GM18508 (cell line): ENCODE data around the gene CDHR4.
"Not testable (repeated sequence)": the region's sequence is repeated elsewhere in the genome, so short reads cannot be mapped to it uniquely, and the experiment has no call there.

Experiments
- ATAC-seq: cut with Tn5 transposase; IDR thresholded peaks from one replicate; pipeline ENCODE4 v1.9.1; 2021; ENCODE audit warnings: moderate number of reproducible peaks; ENCODE audit not compliant: insufficient read depth, unreplicated experiment

CDHR4 gene, protein sequence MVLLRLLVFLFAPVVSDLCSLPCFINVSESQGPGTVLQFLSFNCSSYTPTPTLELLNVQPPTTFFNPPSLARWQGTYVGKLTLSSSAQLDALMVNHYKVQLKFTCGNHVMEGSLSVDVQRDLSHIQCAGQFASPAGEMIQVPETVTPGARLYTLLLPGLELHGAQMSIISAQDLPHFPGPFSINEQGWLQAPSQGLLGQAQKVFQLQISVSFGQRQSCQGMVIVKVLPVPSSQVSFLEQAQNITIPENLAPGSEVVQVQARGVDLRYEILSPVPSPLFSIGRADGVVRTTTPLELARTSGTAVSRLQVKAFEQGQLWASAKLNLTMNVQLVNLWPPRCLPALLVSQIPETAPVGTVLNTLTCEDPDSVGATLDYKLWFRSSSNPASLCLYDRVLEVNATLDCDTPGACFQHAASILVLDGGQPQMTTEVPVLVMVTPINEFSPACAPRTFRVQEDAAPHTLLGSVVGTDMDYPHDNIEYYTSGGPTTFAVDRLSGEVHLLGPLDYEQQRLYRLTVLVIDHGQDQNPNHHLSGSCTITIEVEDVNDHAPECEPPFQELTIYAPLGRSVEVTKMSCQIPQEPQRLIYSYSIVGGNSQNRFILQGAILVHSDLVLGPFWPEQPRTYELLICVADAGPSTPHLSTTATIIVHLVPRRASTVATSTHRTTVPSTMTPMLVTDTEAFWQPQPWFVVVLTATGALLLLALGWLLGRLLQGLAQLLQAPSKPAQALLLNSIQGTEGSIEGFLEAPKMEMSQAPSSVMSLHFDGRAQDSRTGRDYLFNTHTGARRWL

DNA sequence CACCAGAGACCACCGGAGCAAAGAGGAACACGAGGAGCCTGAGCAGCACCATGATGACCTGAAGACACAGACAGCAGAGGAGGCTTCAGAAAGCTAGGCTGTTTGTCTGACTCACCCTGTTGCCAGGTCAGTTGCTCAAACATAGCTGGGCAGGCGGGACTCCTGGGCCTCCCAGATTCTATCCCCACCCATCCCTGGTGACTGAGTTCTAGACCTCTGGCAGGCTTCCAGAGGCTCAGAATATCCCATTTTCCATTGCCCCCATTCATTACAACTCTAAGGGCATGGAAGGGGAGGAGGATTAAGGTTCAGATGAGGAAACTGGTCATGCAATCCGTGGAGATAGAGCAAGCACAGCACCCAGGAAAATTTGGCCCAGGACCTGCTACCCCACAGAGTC is at the start of gene CDHR4:
Gene CDHR4, minus strand, starts transcription at position 113 of the 400 bp plus-strand sequence. Its CDS starts 61 bp downstream, at position 52.
- ATAC-seq = no peak

DNA sequence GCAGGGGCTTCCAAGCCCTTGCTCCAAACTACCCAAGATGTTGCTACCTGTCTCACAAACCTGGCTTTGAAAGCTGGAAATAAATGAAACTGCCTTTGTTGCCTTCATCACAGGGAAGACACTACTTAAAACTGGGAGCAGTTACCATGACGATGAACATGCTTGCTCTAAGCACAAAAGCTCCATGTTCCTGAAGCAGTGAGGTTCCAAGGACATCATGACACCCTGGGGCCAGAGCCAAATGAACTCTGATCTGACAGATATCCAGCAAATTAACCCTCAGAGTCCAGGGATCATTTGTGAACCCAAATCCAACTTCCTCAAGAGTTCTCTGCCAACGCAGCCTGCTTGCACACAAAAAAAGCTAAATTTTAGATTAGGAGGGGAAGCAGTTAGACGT is 46.0 kb upstream of the CDHR4 start:
- ATAC-seq = no peak

DNA sequence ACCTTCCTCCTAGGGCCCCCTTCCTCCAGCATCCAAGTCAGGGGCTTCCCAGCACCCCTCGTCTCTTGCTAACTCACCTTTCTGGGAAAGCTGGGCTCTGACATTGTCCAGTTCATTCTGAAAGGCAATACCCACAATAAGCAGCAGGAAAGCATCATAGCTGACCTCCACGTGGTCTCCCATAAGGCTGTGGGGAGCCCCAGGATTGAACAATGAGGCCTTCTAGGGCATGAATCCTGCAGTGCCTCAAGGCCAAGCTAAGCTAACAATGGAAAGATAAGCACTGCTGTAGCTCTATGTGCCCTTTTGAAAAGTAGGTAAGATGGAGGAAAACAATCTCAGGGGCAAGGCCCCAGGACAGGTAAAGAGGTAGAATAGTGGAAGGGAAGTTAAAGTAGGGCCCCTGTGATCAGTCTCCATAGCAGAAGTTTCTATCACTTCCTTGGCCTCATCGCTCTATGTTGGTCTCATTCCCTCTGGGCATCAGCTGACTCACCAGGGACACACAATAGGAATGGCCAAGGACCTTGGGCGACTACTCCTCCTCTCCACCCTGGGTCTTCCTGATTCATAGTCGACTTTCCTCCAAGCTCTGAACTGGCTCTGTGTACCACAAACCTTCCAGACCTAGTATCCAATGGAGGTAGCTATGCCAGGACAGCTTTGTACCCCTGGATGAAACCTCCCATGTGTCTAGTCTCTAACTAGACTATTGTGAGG is 45.0 kb upstream of the CDHR4 start:
- ATAC-seq = no peak

DNA sequence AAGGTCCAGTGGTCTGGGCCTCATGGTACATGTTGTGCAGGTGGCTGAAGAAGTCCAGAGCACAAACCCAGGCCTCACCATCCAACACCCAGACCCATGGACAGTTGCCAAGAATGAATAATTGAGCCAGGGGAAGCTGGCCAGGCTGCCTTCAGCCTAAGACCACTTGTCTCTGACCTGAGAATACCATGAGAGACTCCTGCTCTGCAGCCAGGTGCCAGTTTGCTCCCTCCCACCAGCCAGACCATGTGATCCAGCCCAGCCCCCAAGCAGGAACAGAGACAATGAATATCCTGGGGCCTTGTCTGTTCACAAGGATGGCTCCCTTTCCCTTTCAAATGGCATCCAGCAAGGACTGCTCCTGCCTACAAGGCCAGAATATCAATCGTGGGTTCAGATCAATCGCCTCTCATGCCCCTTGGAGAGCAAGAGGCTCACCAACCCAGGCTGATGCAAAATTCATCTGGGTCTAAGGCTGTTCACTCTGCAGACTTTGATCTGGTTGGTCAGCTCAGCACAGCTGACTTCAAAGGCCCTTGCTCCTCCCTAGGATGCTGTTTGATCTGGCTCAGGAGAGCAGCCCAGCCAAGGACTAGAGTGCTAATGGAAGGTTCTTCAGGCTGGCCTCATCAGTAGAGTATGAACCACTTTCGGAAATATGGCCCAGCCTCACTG is 43.3 kb upstream of the CDHR4 start:
- no peak for ATAC-seq

DNA sequence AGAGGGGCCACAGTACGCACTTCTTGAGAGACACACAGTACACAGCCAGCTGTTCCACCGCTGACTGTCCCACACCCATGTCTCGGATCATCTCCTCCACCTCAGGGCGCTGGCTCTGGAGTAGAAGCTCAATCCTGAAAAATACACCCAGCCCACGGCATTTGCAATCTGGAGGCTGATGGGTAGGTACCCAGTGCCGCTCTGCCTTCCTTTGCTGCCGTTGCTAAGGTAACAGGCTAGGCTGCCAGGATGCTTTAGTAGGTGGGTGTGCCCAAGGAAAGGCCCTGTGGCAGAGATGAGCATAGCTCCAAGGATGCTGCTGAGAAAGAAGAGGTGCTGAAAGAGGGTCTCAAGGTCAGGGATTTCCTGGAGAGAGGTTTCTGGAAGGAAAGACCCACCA is 42.1 kb upstream of the CDHR4 start:
- ATAC-seq = no peak

DNA sequence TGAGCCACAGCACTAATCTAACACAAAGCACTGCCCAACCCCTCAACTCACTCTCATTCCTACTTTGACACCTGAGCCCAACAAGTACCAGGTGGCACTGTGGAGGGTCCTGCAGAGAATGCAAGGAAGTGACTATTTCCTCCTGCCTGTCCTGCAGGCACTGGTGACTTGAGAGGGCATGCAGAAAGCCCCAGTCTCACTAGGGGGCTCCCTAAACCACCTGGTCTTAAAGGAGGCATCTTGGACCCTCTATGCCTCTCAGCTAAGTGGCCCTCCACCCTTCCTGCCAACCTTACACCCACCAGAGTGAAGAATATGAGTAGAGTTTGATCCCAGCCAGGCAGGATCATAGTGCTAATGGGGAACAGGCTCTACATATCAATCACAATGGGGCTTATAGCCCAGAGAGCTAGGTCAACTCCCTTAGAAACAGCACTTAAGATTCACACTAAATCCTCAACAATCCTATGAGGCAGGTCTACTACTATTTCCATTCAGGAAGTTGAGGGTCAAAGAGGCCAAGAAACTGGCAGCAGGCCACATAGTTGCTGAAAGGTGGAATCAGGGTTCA is 41.5 kb upstream of the CDHR4 start:
- ATAC-seq = no peak

DNA sequence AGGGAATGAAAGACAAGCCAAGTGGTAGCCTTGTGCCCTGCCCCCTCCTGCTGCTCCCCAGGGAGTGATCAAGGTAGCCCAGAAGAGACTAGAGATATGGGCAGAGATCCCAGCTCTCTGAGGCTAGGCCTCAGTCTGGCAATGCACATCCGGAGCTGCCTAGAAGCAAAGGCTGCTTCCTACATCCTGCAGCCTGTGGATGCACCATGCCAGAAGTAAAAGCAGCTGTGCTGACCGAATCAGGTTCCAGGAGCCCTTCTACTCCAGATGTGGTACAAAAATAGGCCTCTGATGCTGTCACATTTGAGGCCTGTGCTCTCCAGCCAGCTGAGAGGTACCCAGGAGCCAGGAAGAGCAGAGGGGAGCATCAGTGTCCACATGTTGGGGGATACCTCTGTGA is 40.7 kb upstream of the CDHR4 start:
- no peak for ATAC-seq

DNA sequence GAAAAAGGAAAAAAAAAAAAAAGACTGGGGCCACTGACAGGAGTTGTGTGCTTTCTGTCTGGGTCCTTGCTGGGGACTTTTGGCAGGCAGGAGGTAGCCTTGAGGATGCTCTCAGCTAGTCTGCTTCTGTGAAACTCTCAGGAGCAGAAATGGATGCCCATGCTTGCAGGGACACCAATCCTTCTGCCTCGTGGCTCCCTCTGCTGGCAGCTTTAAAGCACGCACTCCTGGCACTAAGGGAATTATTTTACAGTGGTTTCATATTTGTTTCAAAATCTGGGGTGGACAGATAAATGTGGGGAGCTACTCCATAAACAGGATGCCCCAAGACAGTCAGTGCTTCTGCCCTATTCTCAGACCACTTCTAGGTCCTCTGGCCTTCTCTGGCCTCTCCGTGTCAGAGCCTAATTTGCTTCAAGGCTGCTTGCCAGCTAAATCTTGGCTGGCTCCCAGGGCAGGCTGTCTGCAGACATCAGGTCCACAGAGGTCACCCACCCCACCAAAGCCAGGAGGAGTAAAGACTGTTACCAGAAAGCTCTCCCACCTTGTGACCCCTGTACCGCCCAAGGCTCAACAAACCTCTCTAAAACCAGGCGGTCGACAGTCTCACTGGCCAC is 39.6 kb upstream of the CDHR4 start:
- ATAC-seq = no peak

DNA sequence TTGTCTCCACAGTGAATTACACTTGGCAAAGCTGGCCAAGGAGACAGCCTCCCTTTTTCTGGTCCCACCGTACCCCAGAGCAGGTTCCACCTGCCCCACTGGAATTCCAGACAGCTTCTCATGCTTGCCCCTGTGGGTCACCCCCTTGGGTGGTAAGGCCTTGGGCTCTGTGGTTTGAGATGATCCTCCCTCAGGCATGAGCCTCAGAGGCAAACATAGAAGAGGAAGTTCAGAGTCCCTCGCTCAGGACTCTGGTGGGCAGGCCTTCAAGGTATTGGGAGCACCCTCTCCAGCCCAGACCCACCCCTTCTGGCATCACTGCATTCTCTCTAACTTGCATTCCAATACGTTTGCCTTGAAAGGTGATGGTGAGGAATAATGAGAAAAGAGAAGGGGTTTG is 31.7 kb upstream of the CDHR4 start:
- ATAC-seq = no peak

DNA sequence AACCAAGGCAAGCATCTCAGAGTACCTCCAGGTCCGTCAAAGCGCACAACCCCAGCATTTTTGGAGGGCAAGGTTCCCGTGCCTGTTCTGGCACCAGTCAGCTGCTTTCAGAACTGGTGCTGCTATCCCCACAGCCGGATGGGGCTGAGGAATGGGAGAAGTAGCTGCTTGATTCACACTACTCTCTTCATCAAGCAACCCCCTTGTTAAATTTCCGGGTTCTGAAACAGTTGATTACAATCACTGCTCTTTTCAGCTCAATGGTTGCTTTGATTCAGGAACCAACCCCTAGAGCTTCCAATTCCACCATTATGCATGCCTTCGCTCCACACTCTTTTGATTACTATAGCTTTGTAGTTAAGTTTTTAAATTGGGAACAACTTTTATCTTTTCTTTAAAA is 26.3 kb upstream of the CDHR4 start:
- no peak for ATAC-seq

DNA sequence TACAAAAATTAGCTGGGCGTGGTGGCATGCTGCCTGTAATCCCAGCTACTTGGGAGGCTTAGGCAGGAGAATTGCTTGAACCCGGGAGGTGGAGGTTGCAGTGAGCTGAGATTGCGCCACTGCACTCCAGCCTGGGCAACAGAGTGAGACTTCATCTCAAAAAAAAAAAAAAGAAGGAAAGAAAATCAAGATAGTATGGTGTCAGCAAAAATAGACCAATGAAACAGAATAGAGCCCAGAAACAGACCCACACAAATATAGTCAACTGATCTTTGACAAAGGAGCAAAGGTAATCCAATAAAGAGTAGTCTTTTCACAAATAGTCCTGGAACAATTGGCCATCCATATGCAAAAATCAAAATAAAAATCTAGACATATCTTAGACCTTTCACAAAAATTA is 23.5 kb upstream of the CDHR4 start:
- ATAC-seq = not testable (repeated sequence)

DNA sequence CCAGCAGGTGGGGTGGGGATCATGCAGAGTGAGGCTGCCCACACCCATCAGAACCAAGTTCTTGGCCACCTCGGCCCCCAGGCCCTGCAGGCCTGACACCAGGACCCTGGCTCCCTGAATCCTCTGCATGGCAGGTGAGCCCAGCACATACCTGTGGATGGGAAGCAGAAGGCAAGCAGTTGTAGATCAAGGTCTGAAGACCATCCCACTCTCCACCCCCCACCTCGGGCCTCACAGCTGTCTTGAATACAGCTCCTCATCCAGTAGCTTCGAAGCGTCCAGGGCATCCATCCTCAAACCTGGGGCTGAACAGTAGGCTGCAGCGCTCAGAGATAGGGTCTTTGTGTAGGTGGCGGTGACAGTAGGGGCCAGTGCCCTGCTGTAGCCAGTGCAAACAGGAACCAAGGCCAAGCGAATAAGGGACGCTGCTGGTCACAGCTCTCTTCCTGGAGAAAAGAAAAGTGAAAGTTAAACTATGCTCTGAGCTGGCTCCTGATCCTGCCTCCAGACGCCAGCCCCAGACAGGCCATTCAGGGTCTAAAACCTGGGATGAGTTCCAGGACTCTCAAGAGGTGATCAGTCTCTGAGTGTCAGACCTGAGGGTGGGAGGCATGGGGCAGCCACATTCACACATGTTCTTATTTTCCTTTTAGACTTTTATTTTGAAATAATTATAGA is 14.0 kb upstream of the CDHR4 start, which contains the start of gene UBA7:
Gene UBA7, minus strand, starts transcription at position 457 of the 678 bp plus-strand sequence. Its CDS starts 166 bp downstream, at position 291.
- ATAC-seq = no peak

DNA sequence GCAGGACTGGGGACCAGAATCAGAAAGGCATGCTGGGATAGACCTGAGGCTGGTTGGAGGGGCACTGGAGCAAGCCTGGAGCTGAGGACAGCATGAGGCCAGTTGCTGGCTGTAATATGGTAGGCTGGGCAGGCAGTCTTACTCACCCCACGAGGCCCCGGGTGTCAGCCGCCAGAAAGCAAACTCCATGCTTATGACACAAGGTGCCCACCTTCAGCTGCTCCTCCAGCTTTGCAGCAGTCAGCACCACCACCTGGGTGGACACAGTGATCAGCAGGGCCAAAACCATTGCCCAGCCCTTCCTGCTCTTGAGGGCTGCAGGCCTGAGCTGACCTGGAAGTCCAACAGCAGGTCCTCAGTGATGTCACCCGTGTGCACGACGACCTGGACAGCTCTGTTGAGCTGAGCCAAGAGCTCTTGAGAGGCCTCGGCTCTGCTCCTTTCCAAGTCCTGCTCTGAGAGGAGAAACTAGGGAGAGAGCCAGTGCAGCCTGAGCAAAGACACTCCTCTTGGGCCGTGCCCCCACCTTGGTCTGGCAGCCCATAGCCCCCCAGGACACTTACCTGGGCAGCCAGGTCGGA is 13.3 kb upstream of the CDHR4 start:
- ATAC-seq = no peak

DNA sequence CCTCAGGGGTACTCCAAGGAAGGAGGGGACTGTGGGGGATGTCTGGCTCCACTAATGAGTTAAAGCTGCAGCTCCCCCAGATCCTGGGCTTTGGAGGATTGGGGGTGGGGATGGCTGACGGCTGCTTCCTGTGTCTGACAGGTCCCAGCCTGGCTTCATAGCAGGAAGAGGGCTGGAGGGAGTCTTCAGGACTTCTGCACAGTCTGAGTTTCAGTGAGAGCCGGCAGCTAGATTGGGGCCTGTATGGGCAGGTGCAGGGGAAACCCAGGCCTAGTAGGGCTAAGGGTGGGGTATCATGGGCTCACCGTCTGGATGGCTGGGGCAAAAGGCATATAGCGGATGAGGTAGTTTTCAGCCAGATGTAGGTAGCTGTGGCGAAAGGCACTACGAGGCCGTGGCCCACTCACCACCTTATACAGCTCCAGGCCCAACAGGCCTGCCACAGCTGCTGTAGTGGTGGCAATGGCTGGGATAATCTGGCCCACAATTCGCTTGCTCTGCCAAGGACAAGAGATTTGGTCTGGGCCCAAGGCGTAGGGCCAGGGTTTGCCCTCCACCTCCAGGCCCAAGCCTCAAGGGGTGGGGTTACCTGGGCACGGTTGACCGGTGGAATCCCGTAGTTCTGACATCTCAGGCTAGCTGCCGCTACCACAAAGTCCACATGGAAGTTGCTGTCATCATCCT is 7.9 kb upstream of the CDHR4 start:
- ATAC-seq = no peak

DNA sequence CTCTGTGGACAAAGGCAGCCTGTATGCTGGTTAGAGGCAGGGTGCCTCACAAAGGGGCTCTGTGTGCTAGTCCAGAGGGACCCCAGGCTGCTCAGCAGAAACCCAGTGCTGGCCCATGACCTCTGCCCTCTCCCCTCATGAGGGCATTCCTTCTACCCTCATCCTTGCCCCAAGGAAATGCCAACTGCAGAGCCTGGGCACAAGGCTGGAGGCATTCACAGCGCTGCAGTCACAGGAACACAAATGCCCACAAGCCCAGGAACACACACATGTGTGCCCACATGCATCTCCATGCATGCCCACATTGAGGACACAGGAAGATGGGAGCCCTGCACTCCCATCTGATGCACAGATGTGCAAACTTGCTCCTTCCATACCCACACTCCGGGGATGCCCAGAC is 7.2 kb upstream of the CDHR4 start:
- ATAC-seq = no peak

DNA sequence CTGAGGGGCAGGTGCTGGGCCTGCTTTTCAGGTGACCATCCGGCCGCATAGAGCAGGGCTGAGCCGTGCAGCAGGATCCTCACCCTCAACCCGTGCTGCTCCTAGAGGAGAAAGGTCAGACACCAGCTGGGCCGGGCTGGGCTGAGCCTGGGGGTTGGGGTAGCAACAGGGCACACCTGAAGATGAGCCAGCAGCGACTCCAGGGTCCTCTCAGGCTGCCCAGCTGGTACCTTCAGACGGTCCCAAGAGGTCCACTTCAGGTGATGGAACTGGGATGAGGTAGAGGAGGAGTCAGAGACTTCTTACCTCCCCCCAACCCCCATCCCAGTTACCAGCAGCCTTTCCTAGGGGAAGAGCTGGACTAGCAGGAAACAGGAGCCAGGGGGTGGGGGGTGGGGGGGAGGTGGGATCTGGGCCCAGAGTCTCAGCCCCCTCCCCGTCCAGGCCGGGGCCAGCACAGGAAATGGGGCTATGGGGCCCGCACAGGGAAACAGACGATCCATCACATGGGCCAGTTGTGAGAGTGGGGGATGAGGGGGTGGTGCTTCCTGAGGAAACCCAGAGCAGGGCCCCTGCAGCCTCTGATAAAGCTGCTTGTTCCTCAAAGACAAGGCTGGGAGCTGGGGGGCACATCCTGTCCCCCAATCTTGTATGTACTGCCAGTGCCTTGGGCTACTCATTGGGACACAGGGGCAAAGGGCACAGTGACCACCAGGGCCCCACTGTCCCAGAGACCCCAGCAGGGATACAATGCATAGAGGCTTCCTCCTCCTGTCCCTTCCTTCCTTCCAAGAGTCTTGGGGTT is 6.4 kb upstream of the CDHR4 start:
- no peak for ATAC-seq

DNA sequence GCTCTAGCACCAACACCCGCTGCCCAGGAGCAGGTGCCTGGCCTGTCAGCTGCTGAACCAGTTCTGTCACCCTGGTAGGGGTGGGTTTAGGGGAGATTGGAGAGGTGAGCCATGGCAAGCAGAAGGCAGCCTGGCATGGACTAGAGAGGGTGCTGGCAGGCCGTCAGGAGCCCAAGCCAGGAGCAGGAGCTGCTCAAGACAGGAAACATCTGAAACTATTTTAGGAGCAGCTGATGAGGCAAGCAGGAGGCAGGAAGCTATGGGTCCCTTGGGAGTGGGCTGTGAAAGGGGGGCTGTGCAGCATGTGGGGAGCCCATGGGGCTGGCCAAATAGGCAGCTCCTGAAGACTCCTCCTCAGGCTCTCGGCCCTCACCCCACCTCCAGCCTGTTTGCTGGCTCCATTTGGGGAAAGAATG is 5.7 kb upstream of the CDHR4 start:
- no peak for ATAC-seq
